NCI-H345 (cell line): ENCODE measurements around the gene ZFAND2A.
"Not testable (repeated sequence)": the region's sequence is repeated elsewhere in the genome, so short reads cannot be mapped to it uniquely, and the experiment has no call there.

Source experiments
- DNase-seq: peaks from one replicate; lab custom pipeline; 2025; lab: John Stamatoyannopoulos, UW

ZFAND2A gene

DNA sequence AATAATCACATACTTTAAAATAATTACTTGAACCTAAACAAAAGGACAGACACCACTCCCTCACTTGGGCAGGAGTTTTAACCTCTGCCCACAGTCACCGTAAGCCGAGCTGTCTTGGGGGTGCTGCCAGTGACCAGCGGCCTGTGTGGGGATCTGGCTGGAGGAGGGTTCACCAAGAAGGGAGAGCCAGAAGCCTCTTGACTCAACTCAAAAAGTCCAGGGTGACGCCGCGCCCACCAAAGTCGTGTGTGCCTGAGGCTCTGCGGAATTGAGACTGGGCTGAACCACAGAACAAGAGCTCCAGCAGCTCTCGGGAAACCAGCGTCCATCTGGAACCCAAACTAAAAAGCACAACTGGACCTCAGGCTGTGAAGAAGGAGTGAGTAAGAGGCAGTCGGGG, 35.8 kb downstream of the ZFAND2A start:
- DNase-seq = no peak

DNA sequence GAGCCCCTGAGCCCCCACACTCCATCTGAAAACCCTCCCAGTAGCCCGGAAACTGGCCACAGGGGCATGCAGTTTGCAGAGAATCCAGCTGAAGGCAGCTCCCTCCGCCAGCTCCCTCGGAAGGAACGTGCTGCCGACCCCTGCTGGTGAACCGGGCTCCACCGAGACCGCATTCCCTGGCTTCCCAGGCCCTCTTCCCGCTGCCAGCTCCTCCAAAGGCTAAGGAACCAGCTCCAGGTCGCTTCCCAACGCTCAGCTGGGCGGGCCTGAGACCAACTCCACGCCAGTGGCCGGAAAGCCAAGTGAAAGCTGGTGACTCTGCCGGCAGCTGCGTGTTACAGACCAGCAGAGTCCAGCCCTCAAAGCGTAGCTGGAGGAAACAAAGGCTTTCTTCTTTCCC, 36.3 kb downstream of the ZFAND2A start:
- DNase-seq = no peak

DNA sequence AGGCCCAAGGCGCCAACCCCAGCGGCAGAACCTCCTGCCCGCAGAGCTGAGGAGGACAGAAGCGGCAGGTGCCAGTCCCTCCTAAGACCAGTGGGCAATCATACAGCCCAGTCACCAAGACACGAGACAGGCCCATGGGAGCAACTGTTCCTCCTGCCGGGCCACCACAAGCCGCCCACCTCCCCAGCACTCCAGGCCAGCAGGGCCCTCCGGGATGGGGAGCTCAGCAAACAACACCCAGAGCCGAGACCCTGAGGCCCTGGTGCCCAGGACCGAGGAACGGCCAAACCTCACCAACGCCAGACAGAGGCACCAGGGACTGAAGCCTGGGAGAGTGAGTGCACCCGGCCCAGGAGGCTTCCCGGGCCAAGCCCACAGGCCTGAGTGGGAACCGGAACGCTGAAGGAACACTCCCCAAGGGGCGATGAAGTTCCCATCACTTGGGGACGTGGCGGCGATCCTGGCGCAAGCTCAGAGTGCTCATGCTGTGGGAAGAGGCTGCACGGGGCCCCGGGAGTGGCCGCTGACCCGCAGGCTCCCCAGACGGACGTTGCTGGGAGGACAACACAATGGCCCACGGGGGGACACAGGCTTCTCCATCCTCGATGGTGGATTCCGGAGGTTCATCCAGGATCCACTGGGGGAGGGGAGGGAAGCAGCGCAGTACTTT, 37.0 kb downstream of the ZFAND2A start:
- no peak for DNase-seq

DNA sequence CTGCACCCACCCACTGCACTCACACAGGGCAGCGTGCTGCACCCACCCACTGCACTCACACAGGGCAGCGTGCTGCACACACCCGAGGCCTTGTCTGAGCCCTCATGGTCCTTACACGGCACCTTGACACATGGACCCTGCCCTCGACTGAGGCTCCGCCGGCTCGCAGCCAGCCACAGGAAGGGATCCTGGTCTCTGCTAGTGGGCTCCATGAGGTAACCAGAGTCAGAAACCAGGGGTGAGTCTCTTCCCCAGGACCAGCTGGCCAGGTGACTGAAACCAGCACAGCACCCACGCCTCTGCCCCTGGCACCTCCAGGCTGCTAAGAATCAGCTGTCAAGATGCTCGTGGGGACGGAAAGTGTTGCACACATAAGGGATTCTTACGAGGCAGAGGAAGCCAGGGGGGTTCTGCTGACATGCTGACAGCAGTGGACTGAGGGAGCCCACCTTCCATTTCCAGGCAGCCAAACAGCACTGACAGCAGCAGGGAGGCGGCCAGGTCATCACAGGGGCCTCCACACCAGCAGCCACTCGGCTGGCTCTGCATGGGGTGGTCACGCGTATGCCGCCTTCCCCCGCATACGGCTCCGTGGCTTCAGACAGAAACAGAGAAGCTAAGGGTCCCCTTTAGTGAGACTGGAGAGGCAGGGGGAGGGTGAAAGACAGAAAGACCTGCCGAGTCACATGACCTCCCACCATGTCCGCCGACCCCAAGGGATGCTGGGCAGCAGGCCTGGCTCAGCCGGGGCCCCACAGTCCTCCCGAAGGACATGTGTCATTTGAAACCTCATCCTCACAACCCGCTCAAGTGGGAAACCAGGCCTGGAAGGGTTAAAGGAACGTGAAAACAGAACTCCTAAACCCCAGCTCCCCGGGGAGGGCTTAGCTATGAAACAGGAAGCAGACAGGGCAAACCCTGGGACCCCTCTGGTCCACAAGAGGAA, 37.8 kb downstream of the ZFAND2A start:
- DNase-seq = no peak

DNA sequence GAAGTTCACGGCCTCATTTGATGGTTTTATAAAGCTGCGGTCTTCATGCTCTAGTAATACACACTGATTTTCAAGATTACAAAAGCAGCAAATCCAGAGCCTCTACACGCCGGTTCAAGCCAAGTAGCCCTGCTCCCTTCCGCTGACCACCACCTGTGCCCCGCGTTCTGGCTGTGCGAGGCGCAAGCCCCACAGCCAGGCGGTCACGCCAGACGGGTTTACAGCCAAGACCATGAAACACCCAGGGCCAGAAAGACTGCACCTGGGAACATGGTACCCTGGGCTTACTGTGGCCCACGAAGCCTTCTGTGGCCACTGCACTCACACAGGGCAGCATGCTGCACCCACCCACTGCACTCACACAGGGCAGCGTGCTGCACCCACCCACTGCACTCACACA, 38.5 kb downstream of the ZFAND2A start:
- no peak for DNase-seq

DNA sequence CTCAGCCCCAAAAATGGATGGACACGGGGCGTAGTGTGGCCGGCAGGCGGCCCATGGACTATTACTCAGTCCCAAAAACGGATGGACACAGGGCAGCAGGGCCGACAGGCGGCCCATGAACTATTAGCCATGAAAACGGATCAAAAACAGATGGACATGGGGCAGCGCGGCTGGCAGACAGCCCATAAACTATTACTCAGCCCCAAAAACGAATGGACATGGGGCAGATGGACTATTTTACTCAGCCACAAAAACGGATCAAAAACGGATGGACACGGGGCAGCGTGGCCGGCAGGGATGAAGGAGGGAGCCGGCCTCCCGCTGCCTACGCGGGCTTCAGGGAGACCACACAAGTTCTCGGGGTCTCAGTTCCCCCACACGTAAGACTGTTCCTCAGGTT, 39.2 kb downstream of the ZFAND2A start:
- no peak for DNase-seq

DNA sequence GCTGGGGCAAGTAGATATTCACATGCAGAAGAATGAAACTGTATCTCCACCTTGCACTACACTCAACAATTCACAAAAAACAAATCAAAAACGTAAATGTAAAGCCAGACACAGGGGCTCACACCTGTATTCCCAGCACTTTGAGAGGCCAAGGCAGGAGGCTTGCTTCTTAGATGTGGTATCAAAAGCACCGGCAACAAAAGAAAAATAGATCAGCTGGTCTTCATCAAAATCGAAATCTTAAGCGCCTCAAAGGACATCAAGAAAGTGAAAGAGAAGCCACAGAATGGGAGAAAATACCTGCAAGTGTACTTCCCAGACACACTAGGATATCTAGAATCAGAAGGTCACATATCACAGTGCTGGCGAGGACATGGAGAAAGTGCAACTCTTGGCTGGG, 40.8 kb downstream of the ZFAND2A start:
- DNase-seq = no peak

DNA sequence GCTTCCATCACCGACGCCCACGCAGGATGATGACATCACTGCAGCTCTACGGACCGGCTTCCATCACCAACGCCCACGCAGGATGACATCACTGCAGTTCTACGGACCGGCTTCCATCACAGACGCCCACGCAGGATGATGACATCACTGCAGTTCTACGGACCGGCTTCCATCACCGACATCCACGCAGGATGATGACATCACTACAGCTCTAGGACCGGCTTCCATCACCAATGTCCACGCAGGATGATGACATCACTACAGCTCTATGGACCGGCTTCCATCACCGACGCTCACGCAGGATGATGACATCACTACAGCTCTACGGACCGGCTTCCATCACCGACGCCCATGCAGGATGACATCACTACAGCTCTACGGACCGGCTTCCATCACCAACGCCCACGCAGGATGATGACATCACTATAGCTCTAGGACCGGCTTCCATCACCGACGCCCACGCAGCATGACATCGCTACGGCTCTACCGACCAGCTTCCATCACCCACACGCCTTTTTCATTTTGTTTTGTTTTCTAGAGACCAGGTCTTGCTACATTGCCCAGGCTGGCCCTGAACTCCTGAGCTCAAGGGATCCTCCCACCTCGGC, 42.6 kb downstream of the ZFAND2A start:
- DNase-seq = no peak

DNA sequence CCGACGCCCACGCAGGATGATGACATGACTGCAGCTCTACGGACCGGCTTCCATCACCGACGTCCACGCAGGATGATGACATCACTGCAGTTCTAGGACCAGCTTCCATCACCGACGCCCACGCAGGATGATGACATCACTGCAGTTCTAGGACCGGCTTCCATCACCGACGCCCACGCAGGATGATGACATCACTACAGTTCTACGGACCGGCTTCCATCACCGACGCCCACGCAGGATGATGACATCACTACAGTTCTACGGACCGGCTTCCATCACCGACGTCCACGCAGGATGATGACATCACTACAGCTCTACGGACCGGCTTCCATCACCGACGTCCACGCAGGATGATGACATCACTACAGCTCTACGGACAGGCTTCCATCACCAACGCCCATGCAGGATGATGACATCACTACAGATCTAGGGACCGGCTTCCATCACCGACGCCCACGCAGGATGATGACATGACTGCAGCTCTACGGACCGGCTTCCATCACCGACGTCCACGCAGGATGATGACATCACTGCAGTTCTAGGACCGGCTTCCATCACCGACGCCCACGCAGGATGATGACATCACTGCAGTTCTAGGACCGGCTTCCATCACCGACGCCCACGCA, 43.5 kb downstream of the ZFAND2A start:
- not testable (repeated sequence) for DNase-seq

DNA sequence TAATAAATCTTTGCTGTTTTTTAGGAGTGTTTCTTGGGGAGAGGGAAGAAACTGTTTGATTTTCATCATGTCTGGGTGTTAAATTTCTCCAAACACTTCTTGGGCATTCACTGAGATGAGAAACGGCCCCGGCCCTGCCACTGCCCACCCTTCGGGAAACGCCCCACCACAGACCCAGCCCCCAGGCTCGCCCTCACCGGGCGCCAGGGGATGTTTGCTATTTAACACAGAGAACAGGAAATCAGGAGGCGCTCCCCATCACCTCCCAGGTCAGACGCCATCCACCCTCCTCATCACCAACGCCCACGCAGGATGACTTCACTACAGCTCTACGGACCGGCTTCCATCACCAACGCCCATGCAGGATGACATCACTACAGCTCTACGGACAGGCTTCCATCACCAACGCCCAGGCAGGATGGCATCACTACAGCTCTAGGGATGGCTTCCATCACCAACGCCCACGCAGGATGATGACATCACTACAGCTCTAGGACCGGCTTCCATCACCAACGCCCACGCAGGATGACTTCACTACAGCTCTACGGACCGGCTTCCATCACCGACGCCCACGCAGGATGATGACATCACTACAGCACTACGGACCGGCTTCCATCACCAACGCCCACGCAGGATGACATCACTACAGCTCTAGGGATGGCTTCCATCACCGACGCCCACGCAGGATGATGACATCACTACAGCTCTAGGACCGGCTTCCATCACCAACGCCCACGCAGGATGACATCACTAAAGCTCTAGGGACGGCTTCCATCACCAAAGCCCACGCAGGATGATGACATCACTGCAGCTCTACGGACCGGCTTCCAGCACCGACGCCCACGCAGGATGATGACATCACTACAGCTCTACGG, 44.6 kb downstream of the ZFAND2A start:
- not testable (repeated sequence) for DNase-seq

DNA sequence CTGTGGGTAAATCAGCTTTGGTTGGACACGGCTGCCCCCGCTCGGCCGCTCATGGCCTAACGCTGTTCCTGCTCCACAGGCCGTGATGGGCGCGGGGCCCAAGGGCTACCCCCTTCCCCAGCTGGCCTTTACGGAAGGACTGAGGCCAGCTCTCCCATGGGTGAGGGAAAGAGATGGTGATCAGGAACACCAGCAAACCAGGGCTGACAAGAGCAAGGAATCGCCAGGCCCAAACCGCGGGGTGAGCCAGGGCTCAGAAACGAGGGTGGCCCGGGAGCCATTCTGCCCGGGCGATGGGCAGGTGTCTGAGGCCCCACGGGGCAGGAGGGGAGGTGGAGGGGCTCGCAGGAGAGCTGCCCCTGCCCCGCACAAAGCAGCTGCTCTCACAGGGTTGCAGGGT, 45.5 kb downstream of the ZFAND2A start:
- no peak for DNase-seq

DNA sequence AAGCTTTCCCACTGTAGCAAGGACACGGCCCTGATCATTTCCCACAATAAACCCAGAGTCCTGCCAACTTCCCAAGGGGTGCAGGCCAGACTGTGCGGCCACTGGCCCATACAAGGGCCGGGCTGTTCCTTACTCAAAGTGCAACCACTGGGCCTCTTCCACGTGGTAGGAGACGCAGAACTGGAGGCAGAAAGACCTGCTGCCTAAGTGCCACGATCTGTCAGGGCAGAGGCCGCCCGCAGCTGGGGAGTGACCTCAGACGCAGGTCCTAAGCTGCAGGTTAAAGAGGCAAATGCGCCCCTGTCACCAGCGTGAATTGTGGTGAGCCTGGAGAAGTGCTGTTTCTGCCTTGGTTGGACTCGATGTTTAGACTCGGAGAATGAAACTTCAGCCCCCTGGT, 45.9 kb downstream of the ZFAND2A start:
- no peak for DNase-seq

DNA sequence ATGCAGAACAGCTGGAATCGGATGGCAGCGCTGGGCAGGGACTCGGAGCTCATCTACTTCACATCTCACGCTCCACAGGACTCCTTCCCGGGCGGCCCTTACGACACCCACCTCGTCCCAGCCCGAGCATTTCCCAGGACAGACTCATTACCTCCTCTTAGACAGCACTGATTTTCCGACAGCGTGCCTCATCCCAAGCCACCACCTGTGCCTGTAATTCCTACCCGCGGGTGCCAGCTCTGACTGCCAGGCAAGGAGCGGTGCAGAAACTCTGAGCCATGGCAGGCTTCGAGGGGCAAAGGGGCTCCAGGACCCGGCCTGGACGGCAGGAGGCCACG, 46.5 kb downstream of the ZFAND2A start:
- no peak for DNase-seq

DNA sequence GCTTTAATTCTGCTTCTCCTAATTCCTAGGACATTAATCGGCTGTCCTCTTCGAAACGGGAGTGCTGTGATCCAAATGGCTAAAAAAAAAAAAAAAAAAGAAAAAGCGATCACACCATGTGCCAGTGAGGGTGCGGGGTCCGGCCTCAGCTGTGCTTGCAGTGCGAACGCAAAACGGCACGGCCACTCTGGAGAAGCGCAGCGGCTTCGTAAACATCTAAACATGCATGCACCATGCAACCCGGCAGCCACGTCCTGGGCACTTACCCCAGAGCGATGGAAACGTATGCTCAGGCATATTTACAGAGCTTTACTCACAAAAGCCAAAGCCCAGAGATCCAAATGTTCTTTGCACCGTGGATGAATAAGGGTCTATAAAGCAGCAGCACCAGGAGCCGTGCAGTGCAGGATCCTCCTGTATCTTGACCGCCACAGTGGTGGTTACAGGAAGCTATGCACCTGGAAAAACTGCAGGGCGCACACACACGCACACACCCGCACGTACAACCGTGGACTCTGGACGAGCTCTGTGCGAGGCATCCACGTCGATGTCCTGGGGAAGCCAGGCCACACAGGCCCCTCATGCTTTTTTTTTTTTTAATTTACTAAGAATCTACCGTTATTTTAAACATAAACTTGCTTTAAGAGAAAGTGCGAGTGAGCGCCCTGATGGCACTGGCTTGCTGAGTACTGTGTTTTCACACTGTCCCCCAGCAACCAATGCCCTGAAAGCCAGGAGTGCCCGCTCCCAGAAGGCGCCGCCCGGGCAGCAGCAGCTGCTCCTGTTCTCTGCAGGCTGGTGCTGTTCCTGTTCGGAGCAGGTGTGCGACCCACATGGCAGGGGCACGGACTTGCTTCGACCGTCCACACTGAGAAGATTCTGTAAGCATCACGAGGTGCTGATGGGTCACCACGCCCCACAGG, 47.1 kb downstream of the ZFAND2A start:
- no peak for DNase-seq

DNA sequence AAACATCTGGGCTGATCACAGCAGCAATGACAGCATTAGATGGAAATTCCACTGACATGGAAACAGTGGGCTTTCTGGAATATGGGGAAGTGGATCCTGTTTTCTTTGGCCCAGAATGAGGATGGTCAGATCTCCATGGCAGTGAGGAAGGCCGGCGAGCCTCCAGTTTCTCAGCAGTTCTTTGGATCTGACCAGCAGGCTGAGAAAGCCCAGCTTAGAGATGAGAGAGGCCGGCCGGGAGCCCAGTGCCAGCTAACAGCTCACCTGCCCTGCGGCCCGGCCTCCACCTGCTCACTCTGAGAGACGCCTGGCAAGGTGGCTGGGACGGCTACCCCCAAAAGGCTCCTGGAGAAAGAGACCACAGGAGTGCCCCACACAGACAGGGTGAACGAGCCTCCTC, 47.9 kb downstream of the ZFAND2A start:
- DNase-seq = no peak

DNA sequence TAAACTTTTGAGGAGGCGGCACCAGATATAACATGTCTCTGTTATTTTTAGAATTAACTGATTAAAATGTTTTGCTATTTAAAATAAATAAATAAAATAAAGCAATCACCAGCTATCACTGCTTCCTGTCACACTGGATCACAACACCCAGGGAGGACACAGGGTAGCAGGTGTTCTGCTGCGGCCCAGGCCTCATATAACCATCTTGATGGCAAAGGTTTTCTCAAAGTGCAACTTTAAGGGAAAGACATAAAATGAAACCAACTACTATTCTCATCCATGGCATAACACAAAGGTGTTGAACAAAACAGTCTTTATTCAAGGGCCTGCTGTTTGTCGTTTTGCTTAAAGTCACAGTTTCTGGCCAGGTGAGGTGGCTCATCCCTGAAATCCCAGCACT, 48.8 kb downstream of the ZFAND2A start:
- no peak for DNase-seq

DNA sequence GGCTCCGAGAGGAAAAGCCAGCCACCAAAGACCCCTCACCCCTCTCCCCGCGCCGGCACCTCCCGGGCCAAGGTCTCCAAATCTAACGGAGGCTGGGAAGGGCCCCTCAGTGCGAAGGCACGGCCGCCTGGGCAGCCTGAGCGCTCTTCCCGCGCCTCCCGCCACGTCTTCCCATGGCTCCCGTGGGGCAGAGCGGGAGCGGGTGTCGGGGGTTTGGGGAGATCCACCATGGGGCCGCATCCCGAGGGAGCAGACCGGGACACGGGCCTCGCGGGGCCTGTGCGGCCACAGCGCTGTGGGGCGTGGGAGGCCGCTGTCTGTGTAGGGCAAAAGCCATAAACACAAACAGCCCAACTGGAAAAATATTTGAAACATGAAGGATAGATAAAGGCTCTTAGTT, 49.6 kb downstream of the ZFAND2A start:
- no peak for DNase-seq

DNA sequence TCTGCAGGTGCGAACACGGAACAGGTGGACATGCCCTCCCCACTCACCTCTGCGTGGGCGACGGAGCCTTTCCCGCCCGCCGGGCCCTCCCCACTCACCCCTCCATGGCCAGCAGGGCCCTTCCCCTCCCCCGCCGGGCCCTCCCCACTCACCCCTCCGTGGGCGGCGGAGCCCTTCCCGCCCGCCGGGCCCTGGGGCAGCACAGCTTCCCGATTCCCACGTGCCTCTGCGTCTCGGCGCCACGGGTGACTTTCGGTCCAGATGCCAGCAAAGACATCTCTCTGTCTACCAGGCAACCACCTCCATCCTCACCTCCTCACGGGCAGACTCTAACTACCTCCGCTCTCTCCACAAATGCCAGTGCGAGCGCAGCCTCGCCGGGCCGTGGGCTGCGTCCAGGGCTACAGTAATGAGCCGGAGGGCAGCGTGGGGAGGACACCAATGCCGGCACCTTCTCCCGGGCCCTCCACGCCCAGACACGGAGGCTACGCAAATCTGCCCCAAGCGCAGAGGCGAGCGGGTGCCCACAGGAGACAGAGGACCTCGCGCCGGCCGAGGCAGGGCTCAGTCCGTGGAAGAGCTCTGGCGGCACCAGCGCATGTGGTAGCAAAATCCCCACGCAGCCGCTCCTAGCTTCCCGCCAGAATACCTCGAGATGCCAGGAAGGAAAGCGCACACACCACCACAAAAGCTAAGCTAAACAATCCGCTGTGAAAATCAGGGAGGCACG, 50.2 kb downstream of the ZFAND2A start:
- DNase-seq = no peak

DNA sequence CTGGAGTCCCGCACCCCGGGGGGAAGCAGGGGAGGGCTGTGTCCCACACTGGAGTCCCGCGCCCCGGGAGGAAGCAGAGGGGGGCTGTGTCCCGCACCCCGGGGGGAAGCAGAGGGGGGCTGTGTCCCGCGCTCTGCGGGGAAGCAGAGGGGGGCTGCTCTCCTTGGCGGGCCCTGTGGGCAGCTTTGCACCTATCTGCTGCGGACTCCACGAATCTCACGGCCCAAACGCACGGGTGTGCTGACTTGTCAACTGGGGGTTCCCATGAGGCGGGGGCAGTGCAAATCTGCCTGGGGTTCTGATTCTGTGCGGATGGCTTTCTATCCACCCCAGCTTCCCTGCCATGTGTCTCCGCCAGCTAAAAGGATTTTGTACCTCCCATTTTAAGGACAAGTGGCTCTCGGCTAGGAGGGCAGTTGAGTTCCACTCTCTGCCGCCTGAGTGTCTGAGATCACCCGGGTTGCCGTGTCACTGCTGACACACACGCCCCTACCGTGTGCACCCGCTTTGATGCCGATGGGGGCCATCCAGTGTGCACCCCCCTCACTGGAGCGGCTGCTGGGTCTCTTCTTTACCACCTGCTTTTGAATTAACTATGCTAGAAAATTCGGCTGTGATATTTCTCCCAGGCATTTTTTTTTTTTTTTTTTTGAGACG, 51.6 kb downstream of the ZFAND2A start:
- no peak for DNase-seq
